HG03575 (cell line): ENCODE measurements around the gene ACACB.

Source experiments
- ATAC-seq: cut with Tn5 transposase; IDR thresholded peaks from one replicate; pipeline ENCODE4 v1.9.1; 2021; ENCODE audit not compliant: unreplicated experiment, insufficient number of reproducible peaks, low FRiP score; ENCODE audit errors: extremely low read depth

Gene ACACB

DNA sequence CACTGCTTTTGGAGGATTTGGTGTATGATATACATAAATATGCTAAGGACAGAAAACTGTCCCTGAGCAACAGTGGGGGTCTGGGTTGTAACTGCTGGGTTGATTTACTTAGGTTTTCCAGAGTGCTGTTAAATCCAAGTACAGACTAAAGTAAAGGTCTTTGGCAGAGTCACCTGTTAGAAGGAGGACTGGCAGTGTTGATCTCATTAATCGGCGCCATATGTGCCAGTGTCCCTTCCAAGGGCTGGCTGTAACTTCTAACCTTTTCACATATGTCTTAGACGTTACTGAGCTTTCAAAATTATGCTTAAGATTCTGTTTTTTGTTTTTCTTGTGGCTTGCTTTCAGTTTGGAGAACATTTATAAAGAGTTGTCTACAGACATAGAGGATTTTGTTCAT is 13.9 kb upstream of the ACACB start:
- no peak for ATAC-seq

DNA sequence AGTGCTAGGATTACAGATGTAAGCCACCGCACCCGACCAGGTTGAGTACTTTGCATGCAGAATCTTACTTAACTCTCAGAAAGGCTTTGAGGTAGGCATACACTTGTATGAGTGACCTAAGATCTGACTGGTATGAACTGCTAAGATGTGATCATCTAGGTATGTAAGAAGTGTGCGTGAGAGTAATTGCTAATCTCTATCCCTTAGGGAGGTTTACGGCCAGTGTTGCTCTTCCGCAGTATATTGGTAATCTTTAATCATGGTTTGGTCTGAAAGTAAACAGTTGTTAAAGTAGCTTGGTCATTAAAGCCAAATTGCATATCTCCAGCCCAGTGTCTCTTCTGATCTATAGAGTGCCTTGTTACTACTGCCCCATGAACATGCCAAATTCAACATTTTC is 11.2 kb upstream of the ACACB start:
- no peak for ATAC-seq

DNA sequence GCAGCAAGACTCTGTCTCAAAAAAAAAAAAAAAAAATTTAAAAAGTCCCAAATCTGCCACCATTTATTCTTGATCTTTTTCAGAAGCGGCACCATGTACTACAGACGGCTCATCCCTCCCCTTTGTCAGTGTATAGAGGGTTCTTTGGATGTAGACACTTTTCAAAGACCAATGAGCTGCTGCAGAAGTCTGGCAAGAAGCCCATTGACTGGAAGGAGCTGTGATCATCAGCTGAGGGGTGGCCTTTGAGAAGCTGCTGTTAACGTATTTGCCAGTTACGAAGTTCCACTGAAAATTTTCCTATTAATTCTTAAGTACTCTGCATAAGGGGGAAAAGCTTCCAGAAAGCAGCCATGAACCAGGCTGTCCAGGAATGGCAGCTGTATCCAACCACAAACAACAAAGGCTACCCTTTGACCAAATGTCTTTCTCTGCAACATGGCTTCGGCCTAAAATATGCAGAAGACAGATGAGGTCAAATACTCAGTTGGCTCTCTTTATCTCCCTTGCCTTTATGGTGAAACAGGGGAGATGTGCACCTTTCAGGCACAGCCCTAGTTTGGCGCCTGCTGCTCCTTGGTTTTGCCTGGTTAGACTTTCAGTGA is 6.5 kb upstream of the ACACB start:
- no peak for ATAC-seq

DNA sequence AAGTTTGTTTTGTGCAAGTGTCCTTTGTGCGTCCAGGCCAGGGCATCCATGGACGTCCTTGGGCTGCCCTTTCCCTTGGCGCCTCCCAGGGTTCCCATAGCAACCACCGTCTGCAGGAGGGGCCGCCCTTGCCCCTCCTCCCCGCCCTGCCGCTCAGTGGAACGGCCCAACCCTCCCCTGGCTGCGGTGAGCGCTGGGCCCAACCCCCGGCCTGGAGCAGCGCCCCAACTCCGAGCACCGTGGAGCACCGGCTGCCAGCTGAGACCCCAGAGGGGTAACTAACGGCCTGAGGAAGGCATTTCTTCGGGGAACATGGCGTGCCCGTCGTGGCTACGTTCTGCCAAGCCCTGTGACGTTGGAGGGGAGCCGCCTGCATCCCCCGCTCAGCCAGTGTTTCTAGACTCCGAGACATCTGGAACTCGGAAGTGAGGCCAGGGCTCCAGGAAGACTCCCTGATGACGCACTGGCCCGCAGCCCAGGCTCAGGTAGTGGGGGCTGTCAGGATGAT is 5.3 kb upstream of the ACACB start:
- ATAC-seq, result no peak

DNA sequence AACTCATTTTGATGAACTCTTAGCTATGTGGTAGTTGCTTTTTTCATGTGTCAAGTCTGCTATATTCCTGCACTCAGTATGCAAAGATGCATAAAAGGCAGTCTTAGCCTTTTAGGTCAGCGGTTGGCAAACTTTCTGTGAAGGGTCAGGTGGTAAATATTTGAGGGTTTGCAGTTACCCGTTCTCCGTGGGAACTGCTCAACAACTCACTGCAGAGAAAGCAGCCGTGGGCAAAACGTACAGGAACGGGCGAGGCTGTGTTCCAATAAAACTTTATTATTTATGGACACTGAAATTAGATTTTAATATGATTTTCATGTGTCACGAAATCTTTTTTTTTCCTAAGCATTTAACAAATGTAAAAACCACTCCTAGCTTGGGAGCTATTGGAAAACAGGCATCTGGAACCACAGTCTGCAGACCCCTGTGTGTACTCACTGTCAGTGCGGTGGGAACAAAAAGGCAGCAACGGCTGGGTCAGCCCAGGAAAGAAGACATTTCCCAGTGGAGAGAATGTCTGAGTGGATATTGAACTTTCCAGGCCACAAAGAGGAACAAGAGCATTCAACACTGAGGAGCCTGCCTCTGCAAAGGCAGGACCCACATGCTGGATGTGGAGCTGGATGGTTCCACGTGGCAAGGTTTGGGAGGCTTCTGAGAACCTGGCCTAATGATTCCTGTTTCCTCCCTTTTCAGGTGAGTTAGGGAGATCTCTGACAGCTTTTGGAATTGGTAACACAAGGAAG is 3.5 kb upstream of the ACACB start:
- ATAC-seq, result no peak

DNA sequence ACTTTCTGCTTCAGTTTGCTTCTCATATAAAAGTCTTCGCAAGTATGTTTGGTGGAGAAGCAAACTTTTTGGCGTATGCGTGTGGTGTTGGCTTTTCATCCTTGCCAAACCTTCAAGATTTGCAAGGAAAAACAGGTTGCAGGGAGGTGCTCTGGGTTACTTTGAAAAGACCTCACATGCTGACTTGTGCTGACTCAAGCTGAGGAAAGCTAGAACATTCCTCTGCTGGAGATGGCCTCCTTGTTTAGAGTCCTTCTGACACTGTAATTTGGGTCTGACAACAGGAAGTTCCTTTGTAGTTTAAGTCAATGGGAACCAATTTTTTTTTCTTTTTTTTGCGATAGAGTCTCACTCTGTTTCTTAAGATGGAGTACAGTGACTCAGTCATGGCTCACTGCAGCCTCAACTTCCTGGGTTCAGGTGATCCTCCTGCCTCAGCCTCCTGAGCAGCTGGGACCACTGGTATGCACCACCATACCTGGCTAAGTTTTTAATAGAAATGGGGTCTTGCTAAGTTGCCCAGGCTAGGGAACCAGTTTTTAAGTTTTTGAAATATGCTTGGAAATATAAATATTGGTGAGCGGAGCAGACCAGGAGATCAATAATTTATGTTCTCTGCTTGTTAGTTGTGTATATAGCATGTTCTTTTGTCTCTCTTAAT is 2.6 kb upstream of the ACACB start:
- no peak for ATAC-seq

DNA sequence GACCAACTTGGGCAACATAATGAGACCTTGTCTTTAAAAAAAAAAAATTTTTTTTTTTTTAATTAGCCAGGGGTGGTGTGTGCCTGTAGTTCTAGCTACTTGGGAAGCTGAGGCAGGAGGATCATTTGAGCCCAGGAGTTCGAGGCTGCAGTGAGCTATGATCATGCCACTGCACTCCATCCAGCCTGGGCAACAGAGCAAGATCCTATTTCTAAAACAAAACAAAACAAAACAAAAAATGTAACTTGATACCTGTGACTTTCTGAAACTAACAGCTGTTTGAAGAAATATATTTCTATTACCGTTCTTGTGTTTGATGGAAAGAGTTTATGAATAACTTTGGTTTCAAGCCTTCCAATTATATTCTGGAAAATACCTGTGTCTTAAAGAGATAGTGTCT is 1.7 kb upstream of the ACACB start:
- ATAC-seq, result no peak

DNA sequence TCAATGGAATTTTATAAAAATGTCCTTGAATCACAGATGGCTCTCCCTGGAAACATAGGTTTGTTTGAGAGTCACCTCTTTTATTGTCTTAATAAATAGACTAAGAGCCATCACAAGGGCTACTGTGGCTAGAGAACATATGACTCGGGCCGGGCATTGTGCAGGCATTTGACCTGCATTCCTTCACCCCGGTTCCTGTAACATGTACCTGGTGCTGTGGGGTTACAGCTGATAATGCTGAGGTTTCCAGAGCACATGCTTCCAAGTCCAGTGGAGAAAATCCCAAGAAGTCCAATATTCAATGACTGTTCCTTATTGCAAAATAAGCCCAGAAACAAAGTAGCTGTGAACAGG is 1.0 kb upstream of the ACACB start:
- ATAC-seq, result no peak

DNA sequence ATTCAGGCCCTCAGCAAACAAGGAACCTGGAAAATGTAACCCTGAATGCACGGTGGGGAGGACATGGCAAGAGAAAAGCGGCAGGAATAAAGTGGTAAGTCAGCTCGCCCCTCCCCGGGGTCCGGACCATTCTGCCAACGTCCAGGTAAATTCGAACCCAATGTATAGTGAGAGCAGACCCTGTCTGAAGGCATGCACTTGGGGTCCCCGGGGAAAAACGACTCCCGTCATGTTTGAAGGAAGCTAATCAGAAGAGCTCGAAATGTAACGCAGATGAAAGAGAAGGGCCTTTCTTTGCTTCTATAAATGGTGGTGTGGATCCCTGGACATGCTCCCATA is 193 bp downstream of the ACACB start:
- no peak for ATAC-seq

DNA sequence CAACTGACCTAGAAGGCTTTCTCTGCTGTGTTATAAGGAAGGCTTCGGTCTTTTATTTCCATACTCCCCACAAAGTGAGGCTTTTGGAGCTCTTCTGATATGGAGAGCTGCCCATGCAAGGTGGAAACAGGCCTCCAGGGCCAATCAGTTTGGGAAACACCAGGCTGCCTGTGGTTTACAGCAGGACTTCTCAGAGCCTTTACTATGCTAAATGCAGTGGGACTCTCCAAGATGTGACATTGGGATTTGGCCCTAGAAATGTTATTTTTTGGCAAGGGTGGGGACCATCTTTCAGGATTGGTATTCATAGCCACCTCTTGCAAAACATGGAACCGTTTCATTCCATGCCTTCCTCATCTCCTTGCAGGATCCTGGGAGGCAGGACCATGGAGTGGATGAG is 3.7 kb downstream of the ACACB start:
- ATAC-seq, result no peak

DNA sequence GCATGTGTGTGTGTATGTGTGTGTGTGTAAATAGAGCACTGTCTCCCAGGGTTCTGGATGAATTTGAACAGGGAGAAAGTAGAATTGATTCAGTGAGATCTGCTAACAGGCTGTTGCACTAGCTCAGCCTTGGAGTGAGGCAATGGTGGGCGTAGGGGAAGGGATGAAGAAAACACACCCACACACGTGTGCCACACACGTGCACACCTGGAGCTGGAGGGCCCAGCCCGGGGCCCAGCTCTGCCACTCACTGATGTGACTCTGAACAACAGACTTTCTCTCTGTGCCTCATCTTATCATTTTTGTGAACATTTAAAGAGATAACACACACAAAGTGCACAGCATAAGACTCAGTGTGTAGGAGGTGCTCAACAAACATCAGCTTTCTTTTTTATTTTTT is 4.2 kb downstream of the ACACB start:
- ATAC-seq, result no peak

DNA sequence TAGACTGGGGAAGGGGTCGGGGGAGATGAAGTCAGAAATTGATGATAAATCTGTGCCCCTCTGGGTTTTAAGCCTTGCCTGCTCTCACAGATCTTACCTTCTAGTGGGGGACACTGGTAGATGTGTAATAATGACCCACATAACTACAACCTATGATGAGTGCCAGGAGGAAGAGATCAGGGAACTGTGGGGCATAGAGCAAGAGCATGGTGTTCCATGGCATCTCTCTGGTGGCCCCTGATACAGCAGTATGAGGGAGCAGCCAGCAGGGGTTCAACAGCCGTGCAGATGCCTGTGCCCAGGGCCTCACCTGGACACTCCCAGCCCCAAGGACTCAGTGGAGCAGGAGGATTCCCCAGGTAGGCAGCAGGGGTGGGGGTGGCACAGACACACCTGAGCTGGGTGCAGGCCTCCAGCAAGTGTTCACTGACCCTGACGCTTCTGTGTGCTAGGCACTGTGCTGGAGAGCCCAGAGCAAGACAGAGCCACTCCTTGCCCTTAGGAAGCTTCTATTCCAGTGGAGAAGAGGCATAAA is 5.0 kb downstream of the ACACB start:
- no peak for ATAC-seq

DNA sequence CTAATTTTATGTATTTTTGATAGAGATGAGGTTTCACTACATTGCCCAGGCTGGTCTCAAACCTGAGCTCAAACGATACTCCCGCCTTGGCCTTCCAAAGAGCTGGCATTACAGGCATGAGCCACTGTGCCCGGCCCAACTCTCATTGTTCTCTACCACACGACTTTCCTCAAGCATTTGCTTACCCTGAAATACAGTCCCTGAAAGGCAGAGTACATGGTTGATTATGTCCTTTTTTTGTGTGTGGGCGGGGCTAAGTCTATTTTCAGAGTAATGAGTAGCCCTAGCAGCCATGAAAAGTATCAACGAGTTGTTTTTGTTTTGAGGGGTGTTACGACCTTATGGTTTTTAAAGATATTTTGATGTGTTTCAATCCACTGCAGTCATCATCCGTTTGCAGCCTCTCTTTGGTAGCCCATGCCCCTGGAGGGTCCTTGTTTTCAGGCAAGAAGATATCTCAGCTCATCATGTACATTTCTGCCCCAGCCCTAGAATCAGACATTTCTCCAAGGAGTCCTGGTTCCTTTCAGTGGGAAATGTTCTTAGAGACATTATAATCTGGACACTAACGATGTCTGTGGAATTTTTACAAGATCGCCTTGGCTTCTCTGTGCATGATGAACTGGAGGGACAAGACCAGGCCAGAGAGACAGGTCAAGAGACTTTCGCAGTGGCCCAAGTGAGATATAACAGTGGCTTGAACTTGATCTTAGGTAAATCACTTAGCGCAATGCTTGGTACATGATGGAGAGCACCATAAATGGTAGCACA is 8.7 kb downstream of the ACACB start:
- ATAC-seq, result no peak

DNA sequence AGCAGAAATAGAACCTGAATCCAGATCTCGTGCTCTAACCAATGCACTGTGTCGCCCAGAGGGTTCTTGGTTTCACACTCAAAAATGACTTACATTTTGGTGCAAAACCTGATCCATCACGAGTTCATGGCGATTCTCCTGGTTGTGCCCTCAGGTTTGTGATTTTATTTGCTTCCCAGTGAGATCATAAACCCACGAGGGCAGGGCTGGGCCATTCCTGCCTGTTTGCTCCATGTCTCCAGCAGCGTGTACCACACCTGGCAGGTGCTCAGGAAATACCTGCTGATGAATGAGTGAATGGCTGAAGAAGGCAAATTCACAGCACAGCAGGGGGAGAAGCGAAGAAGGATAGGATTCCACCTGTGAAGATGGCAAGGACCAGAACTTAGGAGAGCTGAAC is 9.4 kb downstream of the ACACB start:
- ATAC-seq, result no peak

DNA sequence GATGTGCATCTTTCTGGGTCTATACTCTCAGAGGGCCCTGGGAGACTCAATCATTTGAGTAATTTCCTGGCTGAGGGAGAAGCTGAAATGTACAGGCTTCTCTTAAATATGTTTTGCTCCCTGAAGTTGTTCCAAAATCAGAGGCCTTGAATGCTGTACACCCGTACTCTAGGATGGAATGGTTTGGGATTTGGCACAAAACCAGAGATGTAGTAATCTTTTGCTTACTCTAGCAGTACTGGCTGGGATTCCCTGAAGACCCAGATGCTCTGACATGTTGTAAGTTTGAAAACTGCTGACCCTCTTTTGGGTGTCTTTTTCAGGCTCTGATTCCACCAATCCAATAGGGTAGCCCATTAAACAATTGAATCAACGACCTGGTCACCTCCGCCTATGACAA is 10.4 kb downstream of the ACACB start:
- ATAC-seq, result no peak

DNA sequence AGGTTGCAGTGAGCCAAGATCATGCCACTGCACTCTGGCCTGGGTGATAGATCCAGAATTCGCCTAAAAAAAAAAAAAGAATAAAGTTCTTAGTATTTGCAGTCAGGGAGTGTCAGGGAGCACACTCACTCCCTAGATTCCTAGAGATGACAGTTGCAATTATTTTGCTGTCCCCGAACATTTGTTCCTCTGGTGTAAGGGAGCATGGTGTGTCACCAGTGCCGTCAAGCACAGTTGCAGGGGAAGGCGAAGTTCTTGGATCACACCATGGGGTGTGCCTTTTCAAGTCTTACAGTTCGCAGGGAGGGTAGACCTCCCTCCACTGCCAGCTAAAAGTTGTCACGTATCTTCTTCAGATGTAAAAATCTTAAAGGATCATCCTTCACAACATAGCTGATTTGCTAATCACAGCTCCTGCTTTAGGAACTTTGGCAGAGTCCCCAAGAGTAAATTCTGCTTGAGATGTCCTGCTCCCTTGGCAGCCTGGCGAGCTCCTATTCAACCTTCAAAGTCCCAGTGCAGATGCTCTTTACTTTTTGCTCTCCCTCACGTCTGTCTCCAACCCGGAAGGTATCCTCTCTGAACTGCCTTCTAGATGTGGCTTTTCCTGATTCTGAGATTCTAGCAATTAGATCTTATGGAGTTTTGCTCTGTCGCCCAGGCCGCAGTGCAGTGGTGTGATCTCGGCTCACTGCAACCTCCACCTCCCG is 11.3 kb downstream of the ACACB start:
- ATAC-seq, result no peak

DNA sequence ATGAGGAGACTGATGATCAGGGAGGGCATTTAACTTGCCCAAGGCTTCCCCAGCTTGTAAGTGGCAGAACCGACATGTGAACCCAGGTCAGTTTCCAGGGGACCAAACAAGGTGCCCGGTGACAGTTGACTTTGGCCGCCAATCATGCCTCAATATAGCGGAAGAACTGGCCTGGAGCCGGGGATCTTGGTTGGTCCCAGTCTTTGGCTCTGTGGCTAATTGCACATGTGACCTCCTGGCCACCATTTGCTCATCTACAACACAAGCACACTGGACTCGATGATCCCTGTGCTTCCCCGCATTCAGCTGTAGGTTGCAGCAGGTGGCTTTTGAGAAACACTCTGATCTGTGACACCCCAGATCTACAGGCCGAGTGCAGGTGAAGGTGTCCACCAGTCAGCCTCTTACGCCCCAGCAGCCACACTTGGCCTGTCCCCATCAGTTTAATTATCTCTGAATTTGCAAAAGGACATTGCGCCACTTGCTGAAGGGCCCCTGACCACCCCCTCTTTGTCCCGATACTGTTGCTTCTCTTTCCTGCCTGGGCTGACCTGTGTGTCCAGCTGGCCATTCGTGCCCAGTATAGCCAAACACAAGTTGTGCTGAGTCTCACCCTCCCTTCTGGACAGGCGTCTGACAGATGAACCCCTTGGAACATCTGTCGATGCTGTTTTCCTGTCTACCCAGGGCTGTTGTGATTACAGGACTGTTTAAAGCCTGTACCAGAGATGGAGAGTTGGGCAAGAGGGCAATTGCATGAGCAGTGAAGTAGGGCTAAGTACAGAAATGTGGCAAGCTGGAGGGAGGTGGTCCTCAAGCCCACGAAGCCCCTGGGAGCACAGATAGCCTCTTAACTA is 14.1 kb downstream of the ACACB start:
- no peak for ATAC-seq
